ENCODE data around the gene CTTNBP2.

DNA sequence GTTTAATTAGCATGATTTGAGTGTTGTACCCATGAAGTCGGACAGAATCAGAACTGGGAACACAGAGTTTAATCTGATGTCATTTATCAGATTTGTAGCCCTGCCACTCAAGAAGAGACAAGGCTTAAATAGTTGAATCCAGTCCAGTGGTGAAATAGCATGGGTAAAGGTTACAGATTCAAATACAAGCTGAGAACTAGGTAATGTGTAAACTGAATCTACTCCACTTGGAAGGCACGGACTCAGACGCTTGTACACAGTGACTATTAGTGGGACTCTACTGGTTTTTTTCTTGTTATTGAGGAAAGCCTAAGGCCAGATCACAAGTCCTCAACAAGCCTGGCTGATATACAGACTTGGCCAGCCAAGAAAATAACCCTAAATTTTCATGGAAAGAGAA, 142.9 kb downstream of the CTTNBP2 start:
- TF ChIP-seq CTCF (IDR thresholded peaks at IDR 0.05; ENCODE audit: insufficient read depth, low read length, poor library complexity, severe bottlenecking) (no peak), EZH2phosphoT487 (conservative IDR thresholded peaks at IDR 0.05; ENCODE audit: low read length) (no peak)
